Mesothelial cell of epicardium (in vitro differentiated cells): ENCODE data around the gene SPINK7. TPM values are rescaled to one million over a fixed set of nuclear protein-coding genes. Genes with fewer than 3 reads are reported as not detected.
"Not testable (repeated sequence)": the region's sequence is repeated elsewhere in the genome, so short reads cannot be mapped to it uniquely, and the experiment has no call there.

Source experiments
- DNase-seq, 2 experiments: peaks; one replicate each; pipeline ENCODE4 v3.0.0; 2021; ENCODE audit warnings: low spot score in 2 of 2; ENCODE audit not compliant: unreplicated experiment in 2 of 2
- H3K27ac Mint-ChIP-seq: 2 replicates; pipeline ENCODE4 v1.8.0; 2021; ENCODE audit warnings: mixed read lengths
- H3K27me3 Mint-ChIP-seq: 2 replicates; pipeline ENCODE4 v1.8.0; 2021; ENCODE audit warnings: low read depth, mixed read lengths
- H3K36me3 Mint-ChIP-seq: 2 replicates; pipeline ENCODE4 v1.8.0; 2021; ENCODE audit warnings: mixed read lengths
- H3K4me1 Mint-ChIP-seq: 2 replicates; pipeline ENCODE4 v1.8.0; 2021; ENCODE audit warnings: mixed read lengths
- H3K4me3 Mint-ChIP-seq: 2 replicates; pipeline ENCODE4 v1.8.0; 2021; ENCODE audit warnings: mild to moderate bottlenecking, moderate library complexity, mixed read lengths
- H3K9me3 Mint-ChIP-seq: 2 replicates; pipeline ENCODE4 v1.8.0; 2021; ENCODE audit warnings: mixed read lengths
- CTCF ChIP-seq: fragments of 200-600 bp; sonication (generic); IDR thresholded peaks from one replicate; pipeline ENCODE4 v1.5.0; 2021; ENCODE audit warnings: antibody characterized with exemption; ENCODE audit not compliant: unreplicated experiment
- total RNA-seq: library from RNA; stranded (reverse); gene quantifications from 3 replicates; pipeline ENCODE4 v1.2.1, GENCODE V29; 2021

SPINK7 gene
- total RNA-seq, 1 donor from 2014 or later, result not detected

- TF ChIP-seq CTCF, result no peak
- DNase-seq, result no peak
- H3K27ac Mint-ChIP-seq, result no peak overlapping the region
- peaks cover 2% of the 10 kb centered on the region for H3K9me3 Mint-ChIP-seq
- peaks cover 3% of the 10 kb centered on the region for H3K4me1 Mint-ChIP-seq
- H3K4me3 Mint-ChIP-seq, result no peak overlapping the region
- H3K36me3 Mint-ChIP-seq, result peaks cover 2% of the 10 kb centered on the region
- peaks cover 11% of the 10 kb centered on the region for H3K27me3 Mint-ChIP-seq
These were observed 2.5 kb downstream of the SPINK7 start for GRCh38 chr5:148314731-148315130.

- DNase-seq, H3K36me3 Mint-ChIP-seq, H3K9me3 Mint-ChIP-seq, H3K27me3 Mint-ChIP-seq, H3K4me1 Mint-ChIP-seq: not testable (repeated sequence)
- peak overlapping the region; percentile 78 for H3K27ac Mint-ChIP-seq
- peak overlapping the region; percentile 87 for H3K4me3 Mint-ChIP-seq
These were observed 8.1 kb downstream of the SPINK7 start for GRCh38 chr5:148320011-148320963.

- H3K36me3 Mint-ChIP-seq, result peaks cover 7% of the 10 kb centered on the region
- no peaks in the 10 kb centered on the region for H3K27me3 Mint-ChIP-seq
- H3K4me3 Mint-ChIP-seq, result no peak overlapping the region
- H3K4me1 Mint-ChIP-seq, result no peaks in the 10 kb centered on the region
- TF ChIP-seq CTCF, result no peak
- peaks cover 20% of the 10 kb centered on the region for H3K9me3 Mint-ChIP-seq
- no peak for DNase-seq
- no peak overlapping the region for H3K27ac Mint-ChIP-seq
These were observed 21.1 kb downstream of the SPINK7 start for GRCh38 chr5:148333262-148333849.

- no peaks in the 10 kb centered on the region for H3K27me3 Mint-ChIP-seq
- H3K4me1 Mint-ChIP-seq, result no peaks in the 10 kb centered on the region
- peaks cover 5% of the 10 kb centered on the region for H3K36me3 Mint-ChIP-seq
- peaks cover 8% of the 10 kb centered on the region for H3K9me3 Mint-ChIP-seq
- no peak for TF ChIP-seq CTCF
- no peak within 1 kb of the TSS for H3K4me3 Mint-ChIP-seq
- H3K27ac Mint-ChIP-seq, result no peak within 1 kb of the TSS
- DNase-seq, result no peak
These were observed 23.0 kb downstream of the SPINK7 start, which contains the start of gene SPINK9 for GRCh38 chr5:148335259-148335658. Gene SPINK9 (plus strand): TSS chr5:148335559. CDS start chr5:148335614, 55 bp downstream.

GRCh38 chr5:148336704-148337435, 24.6 kb downstream of the SPINK7 start:
- no peak for TF ChIP-seq CTCF
- no peak for DNase-seq
- H3K4me1 Mint-ChIP-seq, result no peaks in the 10 kb centered on the region
- no peak overlapping the region for H3K27ac Mint-ChIP-seq
- H3K9me3 Mint-ChIP-seq, result no peaks in the 10 kb centered on the region
- H3K27me3 Mint-ChIP-seq, result no peaks in the 10 kb centered on the region
- no peaks in the 10 kb centered on the region for H3K36me3 Mint-ChIP-seq
- H3K4me3 Mint-ChIP-seq, result no peak overlapping the region
